ENCODE measurements around the gene GRXCR1.

Gene GRXCR1

GRCh38 chr4:42927946-42928345, 35.4 kb downstream of the GRXCR1 start:
- DNase-seq (ENCODE audit: low read depth in 1 of 2, low spot score in 1 of 2), result no peak

DNA sequence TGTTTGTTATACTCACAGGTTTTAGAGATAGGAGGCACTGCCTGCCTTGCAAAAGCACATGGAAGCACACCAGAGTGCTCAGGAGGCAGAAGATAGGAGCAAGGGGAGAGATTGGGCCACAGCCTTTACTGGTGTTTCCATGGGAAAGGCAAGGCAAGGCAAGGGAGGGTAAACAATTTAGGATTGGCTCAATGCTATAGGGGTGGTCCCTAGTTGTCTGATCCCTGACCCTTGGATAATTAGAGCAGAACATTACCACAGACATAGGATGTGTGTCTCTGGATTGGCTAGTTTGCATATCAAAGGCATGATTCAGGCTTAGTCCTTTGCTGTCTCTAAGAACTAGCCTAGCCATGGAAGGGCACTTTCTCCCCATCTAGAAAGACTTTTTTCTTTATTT, 36.1 kb downstream of the GRXCR1 start:
- no peak for DNase-seq (ENCODE audit: low read depth in 1 of 2, low spot score in 1 of 2)

DNA sequence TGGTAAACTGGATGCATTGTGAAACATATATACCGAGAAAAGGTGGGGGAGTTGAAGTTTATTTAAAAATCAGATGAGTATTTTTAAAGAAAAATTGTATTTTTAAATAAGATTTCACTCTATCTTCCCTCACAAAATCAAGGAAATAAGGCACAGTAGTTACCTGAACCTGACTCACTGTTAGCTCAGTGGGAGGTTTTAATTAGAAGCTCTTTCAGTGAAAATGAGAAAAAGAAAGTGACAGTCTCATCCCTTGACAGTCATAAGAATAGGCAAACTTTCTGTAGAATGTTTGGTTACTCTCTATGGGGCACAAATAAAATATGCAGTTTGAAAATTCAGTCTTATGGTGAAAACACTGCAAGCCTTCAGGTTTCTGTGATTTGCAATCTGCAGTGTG, 49.7 kb downstream of the GRXCR1 start:
- no peak for DNase-seq (ENCODE audit: low read depth in 1 of 2, low spot score in 1 of 2)

DNA sequence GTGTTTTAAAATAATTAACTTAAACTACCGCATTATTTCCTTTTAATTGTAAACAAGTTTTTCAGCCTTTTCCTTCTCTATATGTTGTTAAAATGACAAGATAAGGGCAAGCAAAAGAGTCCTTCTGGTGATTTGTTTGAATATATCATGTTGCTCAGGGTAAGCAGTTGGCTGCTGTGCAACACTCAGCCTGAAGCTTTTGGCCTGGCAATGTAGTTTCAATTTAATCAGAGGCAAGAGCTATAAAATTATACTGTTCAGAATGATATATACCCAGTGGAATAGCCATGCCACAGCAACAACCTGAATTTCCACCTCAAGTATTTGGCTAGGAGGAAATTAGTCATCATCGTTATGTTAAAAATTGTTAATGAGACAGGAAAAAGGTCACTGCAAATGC, 53.4 kb downstream of the GRXCR1 start:
- no peak for DNase-seq (ENCODE audit: low read depth in 1 of 2, low spot score in 1 of 2)

GRCh38 chr4:42953321-42953720, 60.8 kb downstream of the GRXCR1 start:
- no peak for DNase-seq (ENCODE audit: low read depth in 1 of 2, low spot score in 1 of 2)

- no peak for DNase-seq (ENCODE audit: low read depth in 1 of 2, low spot score in 1 of 2)
These were observed 62.6 kb downstream of the GRXCR1 start for GRCh38 chr4:42954963-42955669.

GRCh38 chr4:42955746-42956505, 63.4 kb downstream of the GRXCR1 start:
- no peak for DNase-seq (ENCODE audit: low read depth in 1 of 2, low spot score in 1 of 2)

- no peak for DNase-seq (ENCODE audit: low read depth in 1 of 2, low spot score in 1 of 2)
These were observed 72.8 kb downstream of the GRXCR1 start for GRCh38 chr4:42965326-42965725.

GRCh38 chr4:42985976-42986375, 93.5 kb downstream of the GRXCR1 start:
- no peak for DNase-seq (ENCODE audit: low read depth in 1 of 2, low spot score in 1 of 2)

DNA sequence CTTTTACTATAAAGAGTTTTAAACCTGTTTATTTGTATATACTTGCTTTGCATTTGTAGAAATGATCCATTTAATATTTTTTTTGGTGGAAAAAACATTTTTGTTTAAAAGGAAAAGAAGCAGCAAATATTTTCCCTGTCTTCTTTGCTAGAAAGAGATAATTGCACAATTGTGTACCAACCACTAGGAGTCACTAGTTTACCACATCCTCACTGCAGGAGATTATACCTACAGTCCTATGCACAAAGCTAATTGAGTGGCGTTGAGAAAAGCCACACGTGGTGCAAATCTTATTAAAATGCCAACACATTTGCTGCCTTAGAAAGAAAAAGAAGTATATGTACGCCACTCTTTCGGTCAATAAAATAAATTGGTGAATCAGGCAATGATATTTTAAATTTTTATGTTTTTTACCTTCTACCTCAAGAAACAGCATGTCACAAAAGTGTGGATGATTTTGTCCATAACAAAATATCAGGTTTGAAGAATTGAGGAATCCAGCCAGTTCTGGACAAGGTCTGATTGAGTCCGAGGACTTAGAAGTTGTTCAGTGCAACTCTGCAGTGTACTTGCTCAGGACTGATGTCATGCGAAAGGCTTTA, 102.9 kb downstream of the GRXCR1 start:
- DNase-seq (ENCODE audit: low read depth in 1 of 2, low spot score in 1 of 2), result no peak

DNA sequence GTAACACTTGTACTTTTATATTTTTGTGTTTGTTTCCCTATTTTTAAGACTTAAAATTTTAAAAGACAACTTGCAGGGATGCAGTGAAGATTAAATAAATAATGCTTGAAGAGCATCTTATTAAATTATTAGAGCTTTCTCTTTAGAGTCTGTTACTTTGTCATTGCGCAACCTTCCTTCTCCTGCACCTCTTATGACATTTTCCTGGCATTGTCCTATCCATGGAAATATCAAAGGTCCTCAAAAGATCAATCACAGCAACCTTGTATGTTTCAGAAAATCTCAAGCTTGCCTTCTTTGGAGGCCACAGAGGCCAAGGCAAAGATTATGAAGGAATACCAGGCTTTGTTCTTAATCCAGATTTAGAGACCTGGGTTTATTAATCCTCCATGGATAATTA, 116.3 kb downstream of the GRXCR1 start:
- no peak for DNase-seq (ENCODE audit: low read depth in 1 of 2, low spot score in 1 of 2)

DNA sequence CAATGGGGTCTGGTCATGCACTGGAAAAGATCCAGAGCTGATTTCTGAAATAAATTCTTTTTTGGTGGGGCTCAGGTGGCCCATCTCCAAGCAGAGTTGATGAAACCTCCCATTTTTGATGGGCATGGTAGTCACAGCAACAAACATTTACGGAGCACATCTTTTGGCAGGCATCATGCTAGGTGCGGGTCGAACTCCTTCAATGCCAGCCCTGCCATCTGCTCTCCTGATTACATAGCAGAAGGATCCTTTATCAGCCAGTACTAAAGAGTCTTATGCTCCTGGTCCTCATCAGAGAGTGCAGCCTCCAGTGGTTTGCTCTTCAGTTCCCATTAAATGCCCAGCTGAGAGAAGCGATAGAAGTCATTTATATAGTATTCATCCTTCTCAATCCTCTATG, 121.7 kb downstream of the GRXCR1 start:
- DNase-seq (ENCODE audit: low read depth in 1 of 2, low spot score in 1 of 2), result no peak

- no peak for DNase-seq (ENCODE audit: low read depth in 1 of 2, low spot score in 1 of 2)
These were observed 149.1 kb downstream of the GRXCR1 start for GRCh38 chr4:43041632-43042031.

GRCh38 chr4:43047058-43047457, 154.5 kb downstream of the GRXCR1 start:
- DNase-seq (ENCODE audit: low read depth in 1 of 2, low spot score in 1 of 2), result no peak

DNA sequence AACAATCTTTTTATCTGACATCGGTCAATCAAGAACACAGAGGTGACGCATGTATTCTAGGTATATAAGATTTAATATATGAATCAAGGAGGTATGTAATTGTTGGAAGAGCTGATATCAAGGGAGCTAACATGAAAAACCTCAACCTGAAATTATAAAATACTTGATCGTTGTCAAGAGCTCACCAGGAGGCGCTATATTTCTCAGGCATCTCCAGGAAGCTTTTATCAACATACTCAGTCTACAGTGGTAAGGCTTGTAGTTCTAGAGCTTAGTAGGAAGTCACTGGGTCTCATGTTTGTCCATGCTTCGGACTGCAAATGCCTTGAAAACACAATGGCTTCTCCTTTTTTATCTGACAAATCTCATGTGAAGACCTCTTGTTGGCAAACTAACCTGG, 156.1 kb downstream of the GRXCR1 start:
- DNase-seq (ENCODE audit: low read depth in 1 of 2, low spot score in 1 of 2), result no peak

DNA sequence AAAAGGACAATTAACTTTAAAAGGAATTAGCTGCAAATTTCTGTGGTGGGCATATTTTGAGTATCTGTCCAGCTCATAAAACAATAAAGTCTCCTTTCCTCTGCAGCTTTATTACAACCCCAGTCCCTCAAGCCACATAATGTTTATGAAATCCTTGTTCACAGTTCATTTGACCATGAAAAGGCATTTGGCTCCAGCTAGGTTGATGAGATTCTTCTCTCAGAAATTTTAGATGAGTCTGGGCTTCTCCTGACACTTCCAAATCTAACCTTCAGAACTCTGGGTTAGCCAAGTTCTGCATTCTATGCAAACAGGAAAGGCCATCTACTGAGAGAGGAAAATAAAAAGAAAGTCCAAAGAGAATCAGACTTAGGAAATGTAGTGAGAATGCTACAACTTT, 156.8 kb downstream of the GRXCR1 start:
- DNase-seq (ENCODE audit: low read depth in 1 of 2, low spot score in 1 of 2), result no peak

GRCh38 chr4:43066415-43066814, 173.9 kb downstream of the GRXCR1 start:
- no peak for DNase-seq (ENCODE audit: low read depth in 1 of 2, low spot score in 1 of 2)

- no peak for DNase-seq (ENCODE audit: low read depth in 1 of 2, low spot score in 1 of 2)
These were observed 178.6 kb downstream of the GRXCR1 start for GRCh38 chr4:43071069-43071468.
